Testis (tissue), 3 donors: ENCODE results near the gene ZDHHC24. TPM values are rescaled to one million over a fixed set of nuclear protein-coding genes. Genes with fewer than 3 reads are reported as not detected.

Experiments
- DNase-seq: peaks from one replicate; pipeline ENCODE4 v3.0.0-alpha.2; 2019
- H3K27ac ChIP-seq, 2 donors: fragments of 200-600 bp; sonication (generic); one replicate each; pipeline ENCODE4 v1.5.1; 2019
- H3K27me3 ChIP-seq: fragments of 200-600 bp; sonication (generic); one replicate; pipeline ENCODE4 v1.5.1; 2019
- H3K36me3 ChIP-seq: fragments of 200-600 bp; sonication (generic); one replicate; pipeline ENCODE4 v1.5.1; 2017; ENCODE audit warnings: low read depth; ENCODE audit errors: missing control alignments
- H3K4me1 ChIP-seq: fragments of 200-600 bp; sonication (generic); one replicate; pipeline ENCODE4 v1.5.1; 2019
- H3K4me3 ChIP-seq, 2 donors: fragments of 200-600 bp; sonication (generic); one replicate each; pipeline ENCODE4 v1.5.1; 2017 to 2019
- H3K9me3 ChIP-seq: fragments of 200-600 bp; sonication (generic); one replicate; pipeline ENCODE4 v1.5.1; 2017
- CTCF ChIP-seq, 3 experiments: fragments of 450-650 bp in 2 of 3; fragments of 200-600 bp in 1 of 3; sonication (generic) in 1 of 3; IDR thresholded peaks; one replicate each; pipeline ENCODE4 v1.5.1; 2016 to 2019; ENCODE audit warnings: antibody characterized with exemption in 3 of 3, mild to moderate bottlenecking in 2 of 3, moderate library complexity in 1 of 3
- POLR2A ChIP-seq: fragments of 450-650 bp; IDR thresholded peaks from one replicate; pipeline ENCODE4 v1.6.1; 2017; ENCODE audit warnings: antibody characterized with exemption, mild to moderate bottlenecking, moderate library complexity
- WGBS, 2 donors: methylation state at CpG; one replicate each; pipeline ENCODE4 v1.1.5; 2018; 5-methylcytosine and 5-hydroxymethylcytosine counted together
- intact Hi-C: fragments of 100-400 bp; cut with DNase I; formaldehyde crosslinking; loops from one replicate; pipeline ENCODE4 v1.15.1; 2023; ENCODE audit warnings: low total_unique reads
- polyA plus RNA-seq: library from polyadenylated mRNA; stranded (reverse); fragments of 350-450 nt; fragmentation: Illumina TruSeq; extraction: RNeasy Lipid Tissue Mini Kit (QIAGEN cat#74804); gene quantifications from one replicate; pipeline ENCODE4 v1.2.3, GENCODE V29; 2014; ENCODE audit warnings: low read depth, low replicate concordance; ENCODE audit not compliant: insufficient read depth
- total RNA-seq, 2 donors: library from RNA; depleted of rRNA; stranded (reverse); fragments of >200 nt; gene quantifications; one replicate each; pipeline ENCODE4 v1.2.3, GENCODE V29; 2016

ZDHHC24 gene
- total and polyA plus RNA-seq, 3 donors from 2014 or later: 9.2 to 23.3 (median 20.7) TPM

DNA sequence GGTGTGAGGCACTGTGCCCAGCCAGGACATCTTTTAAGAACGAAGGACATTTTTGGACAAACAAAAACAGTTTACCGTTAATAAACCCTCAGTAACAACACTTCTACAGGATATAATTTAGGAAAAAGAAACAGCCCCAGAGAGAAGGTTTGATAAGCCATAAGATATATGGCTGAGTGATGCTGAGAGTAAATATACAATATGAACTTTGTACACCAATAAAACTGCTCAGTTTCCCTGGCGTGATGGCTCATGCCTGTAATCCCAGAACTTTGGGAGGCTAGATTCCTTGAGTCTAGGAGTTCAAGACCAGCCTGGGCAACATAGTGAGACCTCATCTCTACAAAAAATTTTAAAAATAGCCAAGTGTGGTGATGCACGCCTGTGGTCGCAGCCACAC lies 47.3 kb downstream of the ZDHHC24 start:
- Histone ChIP-seq H3K4me1 (no peaks in the 10 kb centered on the region), H3K4me3 (no peak overlapping the region), H3K9me3 (no peaks in the 10 kb centered on the region), H3K27me3 (no peaks in the 10 kb centered on the region), H3K27ac (no peak overlapping the region), H3K36me3 (no peaks in the 10 kb centered on the region)
- TF ChIP-seq POLR2A (no peak), CTCF (IDR thresholded peaks at IDR 0.05) (no peak)
- WGBS, 2 donors: 87 to 89% methylated on average over 5 of the region's 5 CpGs
- intact Hi-C loops: no loop called here
- DNase-seq: no peak

GRCh38 chr11:66497206-66497605 lies 48.6 kb downstream of the ZDHHC24 start:
- H3K27me3 ChIP-seq: no peaks in the 10 kb centered on the region
- intact Hi-C loops: no loop called here

DNA sequence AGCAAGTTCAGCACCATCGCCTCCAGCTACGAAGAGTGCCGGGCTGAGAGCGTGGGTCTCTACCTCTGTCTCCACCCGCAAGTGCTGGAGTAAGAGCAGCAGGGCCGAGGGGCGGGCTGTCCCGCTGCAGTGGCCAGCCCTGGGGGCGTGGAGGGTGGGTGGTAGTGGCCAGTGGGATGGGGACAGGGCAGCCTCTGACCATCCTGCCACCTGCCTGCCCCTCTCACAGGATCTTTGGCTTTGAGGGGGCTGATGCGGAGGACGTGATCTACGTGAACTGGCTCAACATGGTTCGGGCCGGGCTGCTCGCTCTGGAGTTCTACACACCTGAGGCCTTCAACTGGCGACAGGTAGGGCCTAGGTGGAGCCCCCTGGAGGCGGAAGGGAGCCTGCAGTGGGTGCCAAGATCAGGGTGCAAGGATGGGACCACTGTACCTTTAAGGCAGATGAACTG lies 50.4 kb downstream of the ZDHHC24 start:
- H3K27ac ChIP-seq: no peak overlapping the region
- intact Hi-C loops: no loop called here
- no peak for DNase-seq
- no peaks in the 10 kb centered on the region for H3K27me3 ChIP-seq
- no peak for TF ChIP-seq CTCF (IDR thresholded peaks at IDR 0.05)
- TF ChIP-seq POLR2A: no peak
- no peaks in the 10 kb centered on the region for H3K9me3 ChIP-seq
- no peaks in the 10 kb centered on the region for H3K4me1 ChIP-seq
- H3K36me3 ChIP-seq: no peaks in the 10 kb centered on the region
- WGBS, 2 donors: 95 to 97% methylated on average over 4 to 17 of the region's 17 CpGs
- no peak overlapping the region for H3K4me3 ChIP-seq

More at GRCh38 chr11:66497206-66497605, 48.6 kb downstream of the ZDHHC24 start:
- Histone ChIP-seq H3K36me3 (no peaks in the 10 kb centered on the region), H3K4me3 (no peak overlapping the region), H3K27ac (no peak overlapping the region), H3K4me1 (no peaks in the 10 kb centered on the region), H3K9me3 (no peaks in the 10 kb centered on the region)
- no peak for TF ChIP-seq POLR2A
- TF ChIP-seq CTCF (IDR thresholded peaks at IDR 0.05): no peak
- WGBS, 2 donors: 89 to 95% methylated on average over 14 to 16 of the region's 16 CpGs
- DNase-seq: no peak

DNA sequence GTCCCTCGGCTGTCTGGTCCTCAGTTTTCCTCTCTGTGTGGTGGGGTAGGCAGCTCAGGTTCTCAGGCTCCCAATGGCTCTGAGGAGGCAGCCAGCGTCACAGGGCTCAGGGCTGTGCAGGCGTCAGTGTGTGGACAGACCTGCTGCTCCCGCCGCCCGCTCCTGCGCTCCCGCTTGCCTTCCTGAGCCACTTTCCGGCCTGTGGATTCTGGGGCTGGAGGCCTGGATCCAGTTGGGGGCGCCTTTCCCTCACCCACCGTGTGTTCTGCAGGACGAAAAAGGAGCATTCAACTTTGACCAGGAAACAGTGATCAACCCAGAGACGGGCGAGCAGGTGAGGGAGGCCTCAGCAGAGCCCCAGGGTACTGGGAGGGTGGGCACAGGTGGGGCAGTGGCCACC lies 50.9 kb downstream of the ZDHHC24 start:
- Histone ChIP-seq H3K4me3 (no peak overlapping the region), H3K27me3 (no peaks in the 10 kb centered on the region), H3K36me3 (no peaks in the 10 kb centered on the region), H3K27ac (no peak overlapping the region), H3K4me1 (no peaks in the 10 kb centered on the region), H3K9me3 (no peaks in the 10 kb centered on the region)
- no peak for TF ChIP-seq POLR2A
- intact Hi-C loops: no loop called here
- no peak for DNase-seq
- WGBS, 2 donors: 87 to 93% methylated on average over 3 to 14 of the region's 14 CpGs

DNA sequence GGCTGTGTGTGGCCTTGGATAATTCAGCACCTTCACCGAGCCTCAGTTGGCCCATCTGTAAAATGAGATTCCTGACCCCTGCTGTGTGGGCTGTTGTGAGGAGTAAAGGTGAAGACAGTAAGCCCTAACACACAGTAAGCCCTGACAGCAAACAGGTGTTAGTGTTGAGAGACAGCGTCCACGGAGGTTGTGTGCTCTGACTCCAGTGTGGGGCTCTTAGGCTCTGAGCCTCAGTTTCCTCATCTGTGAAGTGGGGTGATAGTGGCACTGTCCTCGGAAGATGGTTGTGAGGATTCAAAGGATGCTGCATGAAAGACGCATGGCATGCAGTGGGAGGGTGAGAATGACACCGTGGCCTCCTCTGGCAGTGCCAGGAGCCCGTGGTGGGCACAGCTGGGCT lies 51.4 kb downstream of the ZDHHC24 start:
- Histone ChIP-seq H3K9me3 (no peaks in the 10 kb centered on the region), H3K27me3 (no peaks in the 10 kb centered on the region), H3K4me1 (no peaks in the 10 kb centered on the region), H3K27ac (no peak overlapping the region), H3K36me3 (no peaks in the 10 kb centered on the region), H3K4me3 (no peak overlapping the region)
- DNase-seq: no peak
- intact Hi-C loops: no loop called here
- no peak for TF ChIP-seq POLR2A
- TF ChIP-seq CTCF (IDR thresholded peaks at IDR 0.05): no peak
- 87 to 89% methylated on average over 7 of the region's 7 CpGs for WGBS, 2 donors
